GM18520 (cell line): ENCODE results near the gene PCLAF.
"Not testable (repeated sequence)": the region's sequence is repeated elsewhere in the genome, so short reads cannot be mapped to it uniquely, and the experiment has no call there.

Experiments used
- ATAC-seq: cut with Tn5 transposase; IDR thresholded peaks from one replicate; pipeline ENCODE4 v1.9.1; 2021; ENCODE audit not compliant: unreplicated experiment

Gene PCLAF, protein sequence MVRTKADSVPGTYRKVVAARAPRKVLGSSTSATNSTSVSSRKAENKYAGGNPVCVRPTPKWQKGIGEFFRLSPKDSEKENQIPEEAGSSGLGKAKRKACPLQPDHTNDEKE

DNA sequence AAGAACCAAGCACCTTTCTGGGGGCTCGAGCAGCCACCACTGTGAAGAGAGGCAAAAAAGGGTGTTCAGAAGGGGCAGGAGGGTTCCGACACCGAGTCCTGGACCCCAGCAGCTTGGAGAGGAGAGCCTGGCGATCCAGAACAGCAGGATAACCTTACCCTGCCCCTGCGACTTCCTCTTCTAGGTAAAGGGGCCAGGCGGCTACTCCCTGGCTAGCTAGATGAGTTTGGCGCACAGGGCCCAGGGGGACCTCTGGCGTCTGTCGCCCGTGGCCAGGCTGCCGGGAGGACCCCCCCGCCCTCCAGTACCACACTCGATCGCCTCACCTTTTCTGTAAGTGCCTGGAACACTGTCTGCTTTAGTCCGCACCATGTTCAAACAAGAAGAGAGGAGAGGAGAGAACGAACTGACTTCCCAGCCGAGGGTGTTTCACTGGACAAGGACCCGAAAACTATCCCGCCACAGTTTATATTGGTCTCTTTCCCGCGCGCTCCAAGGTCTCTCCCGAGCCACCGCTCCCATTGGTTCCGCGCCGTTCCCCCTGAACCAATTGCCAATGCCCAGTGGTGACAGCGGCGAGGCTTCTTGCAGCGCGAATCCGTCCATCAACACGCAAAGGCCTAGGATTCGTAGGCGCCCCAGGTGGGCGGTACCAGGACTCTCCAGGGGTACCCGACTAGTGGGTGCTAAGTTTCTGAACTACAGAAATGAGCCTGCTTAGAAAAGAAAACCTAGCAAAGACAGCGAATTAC, at the start of gene PCLAF:
PCLAF (minus strand) TSS at position 442 of the 752 bp plus-strand sequence; CDS start at position 372, 70 bp downstream.
- ATAC-seq = peak; percentile 95

DNA sequence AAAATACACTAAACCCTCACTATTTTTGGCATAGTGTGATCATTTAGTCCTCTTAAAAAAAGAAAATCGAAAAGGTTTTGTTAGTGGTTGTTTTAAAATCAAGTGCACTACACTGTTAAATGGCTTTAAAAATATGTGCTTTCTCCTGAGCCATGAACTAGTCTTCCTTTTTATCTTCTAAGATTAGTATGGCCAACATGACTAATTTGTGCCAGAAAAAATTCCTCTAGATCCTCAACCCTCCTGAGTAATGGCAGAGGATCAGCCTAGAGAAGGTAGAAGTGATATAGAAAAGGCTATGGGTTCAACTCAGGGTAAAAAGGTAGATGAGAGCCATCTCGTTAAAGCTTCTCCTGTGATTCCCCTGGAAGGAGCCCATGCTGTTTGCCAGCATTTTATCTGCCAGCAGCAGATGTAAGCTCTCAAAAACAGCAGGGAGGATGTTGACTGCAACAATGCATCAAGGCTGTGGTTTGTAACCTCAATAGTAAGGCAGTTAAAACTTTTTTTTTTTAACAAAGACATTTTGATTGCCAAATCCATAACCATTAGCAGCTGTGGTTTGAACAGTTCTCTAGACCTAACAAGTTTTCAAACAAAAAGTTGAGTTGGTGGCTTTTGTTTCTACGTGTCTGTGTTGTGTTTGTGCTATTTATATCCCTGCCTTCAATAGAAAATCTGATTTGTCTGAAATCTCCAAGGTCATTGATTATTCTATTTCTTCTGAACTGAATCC, 48.9 kb upstream of the PCLAF start:
- ATAC-seq = no peak

DNA sequence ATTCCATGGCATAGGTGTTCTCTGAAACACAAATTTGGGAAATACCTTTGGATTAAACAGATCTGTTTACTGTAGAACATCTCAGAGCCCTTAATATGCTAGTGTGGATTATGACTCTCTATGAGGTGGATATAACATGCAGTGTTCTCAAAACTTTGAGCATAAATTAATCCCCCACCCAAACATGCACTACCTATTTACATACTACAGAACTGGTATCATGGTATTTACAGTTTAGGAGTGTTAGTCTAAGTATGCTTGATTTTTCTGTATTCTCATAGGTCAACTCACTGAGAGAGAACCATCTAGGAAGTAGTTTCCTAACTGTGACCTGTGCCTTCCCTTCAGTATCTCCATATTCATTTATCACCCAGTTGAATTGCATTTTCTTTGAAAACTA, 48.2 kb upstream of the PCLAF start:
- no peak for ATAC-seq

DNA sequence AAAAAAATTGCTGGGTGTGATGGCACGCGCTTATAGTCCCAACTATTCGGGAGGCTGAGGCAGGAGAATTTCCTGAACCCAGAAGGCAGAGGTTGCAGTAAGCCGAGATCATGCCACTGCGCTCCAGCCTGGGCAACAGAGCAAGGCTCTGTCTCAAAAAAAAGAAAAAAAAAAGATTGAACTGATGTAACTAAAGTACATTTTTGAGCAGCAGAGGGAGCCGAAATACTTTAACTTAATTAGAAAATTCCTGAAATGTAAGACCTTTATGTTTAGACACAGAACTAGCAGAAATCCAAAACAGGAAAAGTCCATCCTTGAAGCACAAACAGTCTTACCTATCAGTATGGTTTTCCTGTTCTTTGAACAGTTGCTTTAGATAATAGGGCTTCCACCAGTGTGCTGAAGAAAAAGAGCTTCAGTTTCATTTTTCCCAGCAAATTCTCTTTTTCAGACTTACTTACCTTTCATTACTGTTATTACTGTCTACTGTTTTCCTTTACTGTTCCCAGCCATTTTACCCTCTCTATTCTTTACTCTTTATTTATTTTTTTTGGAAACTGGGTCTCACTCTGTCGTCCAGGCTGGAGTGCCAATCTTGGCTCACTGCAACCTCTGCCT, 45.7 kb upstream of the PCLAF start:
- no peak for ATAC-seq

DNA sequence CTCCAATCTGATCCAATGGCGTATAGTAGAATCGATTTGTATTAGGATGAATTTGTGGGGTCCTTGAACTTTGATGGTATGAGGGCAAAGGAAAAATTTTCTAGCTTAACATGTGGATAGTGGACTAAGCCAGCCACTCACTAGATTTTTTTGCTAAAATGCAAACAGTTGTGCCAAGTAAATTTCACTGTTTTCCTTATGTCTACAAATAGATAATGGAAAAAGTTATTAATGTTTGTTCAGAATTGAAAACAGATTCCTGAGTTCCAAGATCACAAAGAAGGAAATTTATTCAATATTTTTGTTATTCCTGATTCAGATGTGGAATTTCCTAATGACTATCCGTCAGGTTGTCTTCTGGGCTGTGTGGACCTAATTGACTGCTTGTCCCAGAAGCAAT, 44.0 kb upstream of the PCLAF start:
- no peak for ATAC-seq

DNA sequence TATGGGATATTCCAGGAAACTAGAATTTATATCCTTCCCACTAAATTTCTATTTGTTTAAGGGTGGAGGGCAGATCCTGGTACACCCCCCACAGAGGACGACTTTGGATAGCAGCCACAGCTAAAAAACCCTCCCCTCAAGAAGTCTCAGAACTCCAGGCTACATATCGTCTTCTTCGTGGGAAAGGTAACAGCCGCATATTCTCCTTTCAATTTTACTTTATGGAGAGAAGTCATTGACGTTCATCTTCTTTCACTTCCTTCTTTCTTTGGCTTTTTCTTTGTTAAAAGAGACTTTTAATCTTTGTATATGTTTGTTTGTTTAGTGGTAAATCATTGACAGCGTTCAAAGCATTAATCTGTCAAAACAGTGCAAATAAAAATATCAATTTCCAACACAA, 42.7 kb upstream of the PCLAF start:
- ATAC-seq = no peak

DNA sequence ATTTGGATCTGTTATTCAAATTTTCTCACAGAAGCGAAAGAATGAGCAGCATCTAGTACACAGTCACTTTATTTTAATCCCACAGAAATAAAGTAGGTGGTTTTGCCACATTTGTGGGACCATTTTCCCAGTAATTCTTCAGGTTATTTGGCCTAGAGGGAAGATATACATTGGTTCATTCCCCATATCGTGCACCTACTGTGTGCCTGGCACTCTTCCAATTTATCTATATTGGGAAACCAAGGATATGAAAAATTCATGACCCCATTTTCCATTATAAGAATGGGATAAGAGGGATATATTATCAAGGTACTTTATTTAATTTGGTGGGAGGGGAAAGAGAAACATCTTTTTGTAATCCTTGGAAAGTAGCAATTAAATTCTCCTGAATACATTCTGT, 41.5 kb upstream of the PCLAF start:
- no peak for ATAC-seq

DNA sequence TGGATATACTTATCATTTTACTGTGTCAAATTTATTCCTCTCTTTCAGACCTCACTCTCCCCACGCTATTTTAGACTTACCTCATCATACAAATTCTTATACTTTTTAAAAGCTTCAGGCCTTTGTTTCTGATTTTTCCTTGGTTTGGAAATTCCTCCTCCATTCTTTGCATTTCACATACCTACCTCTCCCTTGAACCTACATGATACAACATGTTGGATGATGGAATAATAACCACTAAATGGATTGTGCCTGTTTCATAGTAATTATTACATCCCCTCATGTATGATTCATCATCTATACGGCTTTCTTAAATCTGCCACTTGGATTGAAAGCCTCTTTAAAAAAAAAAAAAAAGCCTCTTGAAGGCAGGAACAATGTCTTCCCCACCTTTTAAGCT, 31.0 kb upstream of the PCLAF start:
- ATAC-seq = no peak

DNA sequence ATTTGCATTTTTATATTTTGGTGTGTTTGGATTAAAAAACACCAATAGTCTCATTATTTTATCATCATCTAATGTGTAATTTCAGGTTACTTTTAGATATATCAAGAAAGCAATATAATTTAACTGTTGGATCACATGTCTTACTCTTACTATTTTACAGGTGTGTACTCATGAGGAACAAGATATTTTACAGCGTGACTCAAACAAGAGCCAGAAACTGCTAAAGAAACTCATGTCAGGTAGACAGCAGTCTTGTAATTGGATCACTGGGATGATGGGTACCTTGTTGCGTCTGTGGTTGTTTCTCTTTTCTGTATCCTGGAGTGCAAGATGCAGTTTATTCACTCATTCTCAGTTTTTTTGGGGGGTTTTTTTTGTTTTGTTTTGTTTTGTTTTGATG, 19.3 kb upstream of the PCLAF start:
- no peak for ATAC-seq

DNA sequence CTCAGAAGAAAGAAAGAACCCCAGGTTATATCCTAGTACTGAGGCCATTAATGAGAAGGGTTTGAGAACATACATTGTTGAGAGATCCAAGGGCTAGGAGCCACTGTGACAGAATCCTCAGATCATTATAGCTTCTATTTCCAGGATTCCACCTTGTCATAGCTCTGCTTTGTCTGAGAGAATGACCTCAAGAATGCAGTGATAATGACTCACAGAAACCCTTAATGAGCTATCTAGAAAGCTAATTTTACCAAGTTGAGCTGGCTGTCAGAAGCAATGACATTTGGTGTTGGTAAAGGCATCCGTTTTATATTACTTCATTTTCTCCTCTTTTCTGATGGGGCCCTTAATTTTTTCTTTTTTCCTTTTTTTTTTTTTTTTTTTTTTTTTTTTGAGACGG, 17.3 kb upstream of the PCLAF start:
- ATAC-seq = no peak

DNA sequence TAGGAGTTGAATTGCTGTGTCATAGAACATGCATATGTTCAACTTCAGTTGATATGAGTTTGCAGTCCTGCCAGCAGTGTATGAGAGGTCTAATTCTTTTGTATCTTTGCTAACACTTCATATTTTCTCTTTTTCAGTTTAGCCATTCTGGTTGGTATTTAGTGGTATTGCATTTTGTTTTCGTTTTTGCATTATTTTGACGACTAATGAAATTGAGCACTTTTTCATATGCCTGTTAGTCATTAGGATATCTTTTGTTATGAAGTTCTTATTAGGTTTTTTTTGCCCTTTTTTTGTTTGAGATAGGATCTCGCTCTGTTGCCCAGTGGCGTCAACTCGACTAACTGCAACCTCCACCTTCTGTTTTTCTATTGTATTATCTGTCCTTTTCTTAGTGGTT, 15.5 kb upstream of the PCLAF start:
- no peak for ATAC-seq

DNA sequence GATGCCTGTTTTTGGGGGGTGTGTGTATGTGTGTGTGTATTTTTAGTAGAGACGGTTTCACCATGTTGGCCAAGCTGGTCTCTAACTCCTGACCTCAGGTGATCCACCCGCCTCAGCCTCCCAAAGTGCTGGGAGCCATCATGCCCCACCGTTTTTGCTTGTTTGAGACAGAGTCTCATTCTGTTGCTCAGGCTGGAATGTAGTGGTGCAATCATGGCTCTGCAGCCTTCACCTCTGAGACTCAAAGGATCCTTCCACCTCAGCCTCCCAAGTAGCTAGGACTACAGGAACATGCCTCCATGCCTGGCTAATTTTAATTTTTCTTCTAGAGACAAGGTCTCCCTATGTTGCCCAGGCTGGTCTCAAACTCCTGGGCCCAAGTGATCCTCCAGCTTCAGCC, 11.2 kb upstream of the PCLAF start:
- ATAC-seq = not testable (repeated sequence)

DNA sequence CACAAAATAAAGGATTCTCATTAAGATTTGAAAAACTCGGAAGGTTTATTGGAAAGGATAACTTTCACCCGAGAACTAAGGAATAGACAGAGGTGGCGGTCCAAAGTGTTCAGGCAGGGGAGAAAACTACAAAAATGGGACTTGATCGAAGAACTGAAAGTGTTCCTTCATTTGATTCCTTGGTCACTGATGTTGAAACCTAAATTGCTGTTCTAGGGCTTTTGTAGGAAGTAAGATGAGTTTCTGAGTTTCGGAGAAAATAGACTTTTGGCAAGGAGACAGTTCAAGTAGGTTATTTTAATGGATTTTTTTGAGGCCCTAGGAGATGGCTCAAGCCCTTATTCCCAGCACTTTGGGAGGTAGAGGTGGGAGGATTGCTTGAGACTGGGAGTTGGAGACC, 7.8 kb upstream of the PCLAF start:
- no peak for ATAC-seq

DNA sequence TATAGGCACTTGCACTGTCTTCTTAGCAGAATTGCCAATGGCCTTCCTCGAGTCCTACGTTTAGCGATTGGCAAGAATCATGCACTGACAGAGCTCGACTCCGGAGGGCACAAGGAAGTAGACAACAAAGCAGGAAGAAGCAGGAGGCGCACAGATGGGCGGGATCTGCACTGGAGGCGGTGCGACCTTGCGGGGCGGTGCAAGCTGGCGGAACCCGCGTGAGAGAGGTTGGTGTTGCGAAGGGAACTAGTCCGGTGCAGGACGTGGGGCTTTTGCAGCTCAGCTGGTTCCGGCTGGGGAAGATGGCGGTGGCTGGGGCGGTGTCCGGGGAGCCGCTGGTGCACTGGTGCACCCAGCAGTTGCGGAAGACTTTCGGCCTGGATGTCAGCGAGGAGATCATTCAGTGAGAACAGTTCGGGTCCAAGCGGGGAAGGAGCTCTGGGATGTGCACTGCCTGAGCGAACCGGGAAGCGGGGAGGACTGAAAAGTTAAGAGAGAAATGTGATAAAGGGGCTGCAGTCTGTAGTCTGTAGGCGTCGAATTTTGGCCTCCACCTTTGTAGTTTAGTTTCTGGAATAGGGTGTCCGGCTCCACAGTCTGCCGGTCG, 6.4 kb upstream of the PCLAF start, which contains the start of gene TRIP4:
TRIP4 (plus strand) TSS at position 275 of the 607 bp plus-strand sequence; CDS start at position 303, 28 bp downstream.
- ATAC-seq = peak; percentile 94

DNA sequence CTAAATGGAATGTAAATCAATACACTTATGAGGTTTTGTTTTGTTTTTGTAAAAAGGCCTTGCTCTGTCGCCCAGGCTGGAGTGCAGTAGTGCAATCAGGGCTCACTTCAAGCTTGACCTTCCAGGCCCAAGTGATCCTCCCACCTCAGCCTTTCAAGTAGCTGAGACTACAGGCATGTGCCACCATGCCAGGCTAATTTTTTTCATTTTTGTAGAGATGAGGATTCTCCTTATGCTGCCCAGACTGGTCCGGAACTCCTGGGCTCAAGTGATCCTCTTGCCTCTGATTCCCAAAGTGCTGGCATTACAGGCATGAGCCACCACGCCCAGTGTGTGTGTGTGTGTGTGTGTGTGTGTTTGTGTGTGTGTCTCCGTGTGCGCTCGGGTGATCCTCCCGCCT, 5.0 kb upstream of the PCLAF start:
- no peak for ATAC-seq

DNA sequence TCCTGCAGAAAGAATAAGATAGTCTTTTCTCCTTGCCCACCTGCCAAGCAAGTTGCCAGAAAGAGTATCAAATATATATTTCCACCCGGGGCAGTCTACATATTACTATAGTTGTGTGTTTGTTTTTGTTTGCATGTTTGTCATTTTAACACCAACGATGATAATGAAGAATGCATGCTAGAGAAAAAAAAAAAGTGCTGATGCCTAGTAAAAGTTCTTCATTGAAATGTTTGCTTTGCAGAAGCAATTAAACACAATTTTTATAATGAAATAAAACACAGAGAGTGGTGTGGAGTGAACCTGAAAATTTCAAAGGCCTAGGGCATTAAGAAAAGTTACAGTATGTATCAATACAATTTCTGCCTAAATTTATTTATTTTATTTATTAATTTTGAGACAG, 2.5 kb upstream of the PCLAF start:
- ATAC-seq = no peak

DNA sequence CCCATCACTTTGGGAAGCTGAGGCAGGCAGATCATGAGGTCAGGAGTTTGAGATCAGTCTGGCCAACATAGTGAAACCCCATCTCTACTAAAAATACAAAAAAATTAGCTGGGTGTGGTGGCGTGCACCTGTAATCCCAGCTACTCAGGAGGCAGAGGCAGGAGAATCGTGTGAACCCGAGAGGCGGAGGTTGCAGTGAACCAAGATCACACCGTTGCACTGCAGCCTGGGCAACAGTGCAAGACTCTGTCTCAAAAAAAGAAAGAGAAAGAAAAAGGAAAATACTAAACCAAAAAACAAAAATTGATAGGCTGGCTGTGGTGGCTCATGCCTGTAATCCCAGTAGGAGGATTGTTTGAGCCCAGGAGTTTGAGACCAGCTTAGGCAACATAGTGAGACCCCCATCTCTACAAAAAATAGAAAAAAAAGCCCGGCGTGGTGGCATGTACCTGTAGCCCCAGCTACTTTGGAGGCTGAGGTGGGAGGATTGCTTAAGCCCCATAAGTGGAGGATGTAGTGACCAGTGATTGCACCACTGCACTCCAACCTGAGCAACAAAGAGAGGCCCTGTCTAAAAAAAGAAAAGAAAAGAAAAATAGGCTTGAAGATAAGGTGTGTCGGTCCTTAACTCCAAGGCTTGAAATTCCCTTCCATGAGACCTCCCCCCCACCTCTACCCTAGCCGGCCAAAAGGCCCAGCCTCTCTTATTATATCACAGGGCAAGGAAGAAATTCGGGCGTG, 941 bp downstream of the PCLAF start:
- not testable (repeated sequence) for ATAC-seq

DNA sequence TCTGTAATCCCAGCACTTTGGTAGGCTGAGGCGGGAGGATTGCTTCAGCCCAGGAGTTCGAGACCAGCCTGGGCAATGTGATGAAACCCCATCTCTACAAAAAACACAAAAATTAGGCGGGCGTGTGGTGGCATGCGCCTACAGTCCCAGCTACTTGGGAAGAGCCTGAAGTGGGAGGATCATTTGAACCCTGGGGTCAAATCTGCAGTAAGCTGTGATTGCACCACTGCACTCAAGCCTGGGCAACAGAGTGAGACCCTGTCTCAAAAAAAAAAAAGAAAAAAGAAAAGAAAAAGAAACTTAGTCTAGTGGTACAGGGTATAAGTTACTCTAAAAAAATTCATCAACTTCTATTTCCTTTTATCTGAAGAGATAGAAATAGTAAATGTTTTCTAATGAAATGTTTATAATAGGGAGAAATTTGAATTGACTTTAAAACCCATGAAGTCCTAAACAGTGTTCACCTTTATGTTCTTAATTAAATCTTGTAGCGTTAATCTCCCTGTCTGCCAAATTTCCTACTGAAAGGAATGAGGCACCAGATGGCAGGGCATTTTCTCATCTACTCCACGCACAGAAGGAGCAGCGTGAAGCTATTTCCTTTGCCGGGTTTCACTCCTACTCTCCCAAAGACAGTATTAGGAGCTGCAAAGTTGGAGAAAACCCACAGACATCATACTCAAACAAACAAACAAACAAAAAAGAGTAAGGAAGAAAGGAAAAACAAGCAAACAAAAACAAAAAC, 1.9 kb downstream of the PCLAF start:
- no peak for ATAC-seq

DNA sequence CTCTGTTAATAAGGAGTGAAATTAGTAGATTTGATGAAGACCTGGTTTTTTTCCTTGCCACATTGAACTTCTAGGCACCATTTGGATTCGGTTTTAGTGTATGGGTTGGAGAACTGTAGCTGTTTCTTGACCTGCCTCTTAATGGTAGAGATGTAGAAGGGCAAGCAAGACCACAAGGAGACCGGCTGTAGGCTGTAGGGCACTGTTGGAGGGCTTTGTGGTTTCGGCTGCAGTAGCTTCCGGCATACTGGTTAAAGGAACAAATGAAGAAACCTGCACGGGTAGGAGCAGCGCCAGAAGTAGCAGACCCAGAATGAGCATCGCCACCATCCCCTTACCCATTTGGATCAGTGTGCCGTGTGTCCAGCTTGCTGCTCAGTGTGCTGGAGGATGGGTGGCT, 7.9 kb downstream of the PCLAF start:
- ATAC-seq = no peak

DNA sequence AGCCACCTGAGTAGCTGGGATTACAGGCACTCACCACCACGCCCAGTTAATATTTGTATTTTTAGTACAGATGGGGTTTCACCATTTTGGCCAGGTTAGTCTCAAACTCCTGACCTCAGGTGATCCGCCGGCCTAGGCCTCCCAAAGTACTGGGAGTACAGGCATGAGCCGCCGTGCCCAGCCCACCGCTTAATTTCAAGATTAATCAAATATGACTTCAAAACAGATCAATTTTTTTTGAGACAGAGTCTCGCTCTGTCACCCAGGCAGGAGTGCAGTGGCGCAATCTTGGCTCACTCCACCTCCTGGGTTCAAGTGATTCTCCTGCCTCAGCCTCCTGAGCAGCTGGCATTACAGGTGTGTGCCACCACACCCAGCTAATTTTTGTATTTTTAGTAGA, 9.9 kb downstream of the PCLAF start:
- not testable (repeated sequence) for ATAC-seq
